ENCODE measurements around the gene ATAD3B.

- no peak for TF ChIP-seq CTCF (IDR thresholded peaks at IDR 0.05; ENCODE audit: extremely low read depth in 1 of 2, insufficient read depth in 1 of 2, low read depth in 1 of 2, low read length in 2 of 2)
- no peak for TF ChIP-seq EZH2 (IDR thresholded peaks at IDR 0.05; ENCODE audit: borderline replicate concordance, low read depth, low read length, severe bottlenecking)
- no peak for TF ChIP-seq POLR2A (IDR thresholded peaks at IDR 0.05; ENCODE audit: low read depth, low read length)
These were observed 9.7 kb upstream of the ATAD3B start for GRCh38 chr1:1461721-1462317.
